Measurements from ENCODE around the gene SET.
A peak's percentile ranks its signal among the peaks of the same experiment; 100 is the strongest.
"Not testable (repeated sequence)": the region's sequence is repeated elsewhere in the genome, so short reads cannot be mapped to it uniquely, and the experiment has no call there.

SET gene

GRCh38 chr9:128688501-128689292, at the start of gene SET:
TSS of gene SET (plus strand) at chr9:128689222. CDS start at chr9:128689583, 361 bp downstream.
- peak; percentile 41 for DNase-seq

- DNase-seq: no peak
Observed at GRCh38 chr9:128640603-128641002, 48.4 kb upstream of the SET start.

GRCh38 chr9:128642675-128643245, 46.3 kb upstream of the SET start:
- DNase-seq: no peak

- no peak for DNase-seq
Observed at GRCh38 chr9:128643519-128644300, 45.3 kb upstream of the SET start.

GRCh38 chr9:128648206-128648605, 40.8 kb upstream of the SET start:
- not testable (repeated sequence) for DNase-seq

- no peak for DNase-seq
Observed at GRCh38 chr9:128651798-128652197, 37.2 kb upstream of the SET start.

- DNase-seq: no peak
Observed at GRCh38 chr9:128653908-128654307, 35.1 kb upstream of the SET start.

- DNase-seq: no peak
Observed at GRCh38 chr9:128654481-128654880, 34.5 kb upstream of the SET start.

GRCh38 chr9:128656416-128657343, 32.3 kb upstream of the SET start, which contains the start of gene DYNC2I2:
TSS of gene DYNC2I2 (minus strand) at chr9:128656847. CDS start at chr9:128656726, 121 bp downstream.
- peak; percentile 52 for DNase-seq

GRCh38 chr9:128657344-128657704, 31.7 kb upstream of the SET start:
- no peak for DNase-seq

GRCh38 chr9:128657796-128658195, 31.2 kb upstream of the SET start:
- no peak for DNase-seq

GRCh38 chr9:128666481-128666941, 22.5 kb upstream of the SET start:
- DNase-seq: not testable (repeated sequence)

GRCh38 chr9:128669786-128670185, 19.2 kb upstream of the SET start:
- DNase-seq: no peak

- DNase-seq: no peak
Observed at GRCh38 chr9:128675382-128675781, 13.6 kb upstream of the SET start.

GRCh38 chr9:128677794-128678193, 11.2 kb upstream of the SET start:
- no peak for DNase-seq

- no peak for DNase-seq
Observed at GRCh38 chr9:128683340-128684064, 5.5 kb upstream of the SET start.

GRCh38 chr9:128684065-128684324, 5.0 kb upstream of the SET start:
- DNase-seq: no peak

GRCh38 chr9:128684325-128685199, 4.5 kb upstream of the SET start:
- DNase-seq: peak; percentile 82

- no peak for DNase-seq
Observed at GRCh38 chr9:128685636-128686489, 3.2 kb upstream of the SET start.

- no peak for DNase-seq
Observed at GRCh38 chr9:128687453-128687852, 1.6 kb upstream of the SET start.

Measured in NCI-H2029 treated with DMSO at 0.1 percent for 48 hours (cell line).